Nephron progenitor cell (in vitro differentiated cells): ENCODE measurements around the gene TBC1D21.

Experiments used
- DNase-seq: peaks from one replicate; pipeline ENCODE4 v3.0.0; 2021
- H3K27ac Mint-ChIP-seq: 2 replicates; pipeline ENCODE4 v1.8.0; 2021; ENCODE audit warnings: mild to moderate bottlenecking, moderate library complexity, mixed read lengths
- H3K27me3 Mint-ChIP-seq: 2 replicates; pipeline ENCODE4 v1.8.0; 2021; ENCODE audit warnings: mild to moderate bottlenecking, low read depth, mixed read lengths; ENCODE audit not compliant: poor library complexity
- H3K36me3 Mint-ChIP-seq: 2 replicates; pipeline ENCODE4 v1.8.0; 2021; ENCODE audit warnings: low read depth, mixed read lengths
- H3K4me1 Mint-ChIP-seq: 2 replicates; pipeline ENCODE4 v1.8.0; 2021; ENCODE audit warnings: mixed read lengths
- H3K4me3 Mint-ChIP-seq: 2 replicates; pipeline ENCODE4 v1.8.0; 2021; ENCODE audit warnings: mild to moderate bottlenecking, moderate library complexity, mixed read lengths
- H3K9me3 Mint-ChIP-seq: 2 replicates; pipeline ENCODE4 v1.8.0; 2021; ENCODE audit warnings: mild to moderate bottlenecking, moderate library complexity, mixed read lengths
- CTCF ChIP-seq: fragments of 200-600 bp; sonication (generic); IDR thresholded peaks from 2 replicates; pipeline ENCODE4 v1.5.0; 2021; ENCODE audit warnings: antibody characterized with exemption

The TBC1D21 gene

GRCh38 chr15:73881579-73882320 lies 8.4 kb downstream of the TBC1D21 start:
- no peaks in the 10 kb centered on the region for H3K4me1 Mint-ChIP-seq
- H3K27me3 Mint-ChIP-seq, result peaks cover 38% of the 10 kb centered on the region
- H3K9me3 Mint-ChIP-seq, result no peaks in the 10 kb centered on the region
- no peak overlapping the region for H3K4me3 Mint-ChIP-seq
- TF ChIP-seq CTCF, result no peak
- H3K36me3 Mint-ChIP-seq, result no peaks in the 10 kb centered on the region
- H3K27ac Mint-ChIP-seq, result no peak overlapping the region
- DNase-seq, result no peak

GRCh38 chr15:73882761-73883419 lies 9.5 kb downstream of the TBC1D21 start:
- Mint-ChIP-seq H3K36me3 (no peaks in the 10 kb centered on the region), H3K9me3 (no peaks in the 10 kb centered on the region), H3K4me1 (no peaks in the 10 kb centered on the region), H3K27me3 (peaks cover 49% of the 10 kb centered on the region), H3K27ac (no peak overlapping the region), H3K4me3 (no peak overlapping the region)
- no peak for DNase-seq
- TF ChIP-seq CTCF, result no peak

- DNase-seq, result no peak
- Mint-ChIP-seq H3K27ac (no peak overlapping the region), H3K4me3 (no peak overlapping the region), H3K36me3 (no peaks in the 10 kb centered on the region), H3K9me3 (no peaks in the 10 kb centered on the region), H3K27me3 (peaks cover 56% of the 10 kb centered on the region), H3K4me1 (no peaks in the 10 kb centered on the region)
- TF ChIP-seq CTCF, result no peak
Observed at GRCh38 chr15:73884159-73884558, 10.8 kb downstream of the TBC1D21 start.

GRCh38 chr15:73885954-73886700 lies 12.8 kb downstream of the TBC1D21 start:
- no peak overlapping the region for H3K27ac Mint-ChIP-seq
- no peak for TF ChIP-seq CTCF
- DNase-seq, result no peak
- H3K27me3 Mint-ChIP-seq, result peaks cover 64% of the 10 kb centered on the region
- H3K36me3 Mint-ChIP-seq, result no peaks in the 10 kb centered on the region
- H3K4me3 Mint-ChIP-seq, result no peak overlapping the region
- H3K9me3 Mint-ChIP-seq, result no peaks in the 10 kb centered on the region
- no peaks in the 10 kb centered on the region for H3K4me1 Mint-ChIP-seq

- Mint-ChIP-seq H3K9me3 (no peaks in the 10 kb centered on the region), H3K4me3 (no peak overlapping the region), H3K27me3 (peaks cover 57% of the 10 kb centered on the region), H3K27ac (no peak overlapping the region), H3K36me3 (no peaks in the 10 kb centered on the region), H3K4me1 (no peaks in the 10 kb centered on the region)
- no peak for TF ChIP-seq CTCF
- no peak for DNase-seq
Observed at GRCh38 chr15:73886717-73887345, 13.5 kb downstream of the TBC1D21 start.
